Fibroblast of skin of right quadriceps (primary cell): Measurements from ENCODE around the gene DPEP2.
"Not testable (repeated sequence)": the region's sequence is repeated elsewhere in the genome, so short reads cannot be mapped to it uniquely, and the experiment has no call there.

ENCODE experiments used
- DNase-seq: peaks from one replicate; pipeline ENCODE4 v3.0.0-alpha.2; 2013

The DPEP2 gene

DNA sequence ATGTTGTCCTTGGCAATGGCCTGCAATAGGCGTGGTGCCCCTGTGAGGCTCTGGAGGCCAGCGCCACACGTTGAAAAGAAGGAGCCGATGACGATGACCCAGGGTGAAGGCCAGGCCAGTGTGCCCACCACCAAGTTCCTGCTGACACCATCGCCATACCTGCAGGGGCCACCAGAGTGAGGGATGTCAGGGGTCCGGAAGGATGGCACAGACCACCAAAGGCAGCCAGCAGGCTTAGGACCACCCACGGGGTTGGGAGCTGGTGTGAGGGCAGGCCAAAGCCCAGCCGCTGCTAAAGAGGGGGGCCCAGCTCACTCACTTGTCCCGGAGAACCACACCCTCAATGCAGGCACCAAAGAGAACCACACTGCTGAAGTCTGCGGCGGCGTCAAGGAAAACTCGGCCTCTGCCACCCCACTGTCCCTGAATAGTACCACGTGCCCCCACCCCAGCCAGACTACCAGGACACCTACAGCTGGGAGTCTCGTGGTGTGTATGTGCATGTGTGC, 48.9 kb downstream of the DPEP2 start:
- no peak for DNase-seq

DNA sequence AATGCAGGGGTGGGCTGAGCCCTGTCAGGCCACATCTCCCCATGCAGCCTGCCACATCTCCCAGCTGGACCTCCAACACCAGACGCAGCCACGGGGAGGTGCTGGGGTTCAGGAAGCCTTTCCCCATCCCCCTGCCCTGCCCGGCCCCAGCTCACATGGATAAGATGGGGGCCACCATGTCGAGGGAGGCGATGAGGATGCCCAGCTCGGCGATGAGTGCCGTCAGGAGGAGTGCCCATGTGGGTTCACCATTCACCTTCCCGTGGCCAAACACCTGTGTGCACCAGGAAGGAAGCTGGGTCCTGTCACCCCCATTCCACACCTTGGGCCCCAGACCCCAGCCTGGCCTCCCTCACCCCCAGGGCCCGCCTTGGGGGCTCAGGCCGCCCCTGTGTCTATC, 49.6 kb downstream of the DPEP2 start:
- no peak for DNase-seq

DNA sequence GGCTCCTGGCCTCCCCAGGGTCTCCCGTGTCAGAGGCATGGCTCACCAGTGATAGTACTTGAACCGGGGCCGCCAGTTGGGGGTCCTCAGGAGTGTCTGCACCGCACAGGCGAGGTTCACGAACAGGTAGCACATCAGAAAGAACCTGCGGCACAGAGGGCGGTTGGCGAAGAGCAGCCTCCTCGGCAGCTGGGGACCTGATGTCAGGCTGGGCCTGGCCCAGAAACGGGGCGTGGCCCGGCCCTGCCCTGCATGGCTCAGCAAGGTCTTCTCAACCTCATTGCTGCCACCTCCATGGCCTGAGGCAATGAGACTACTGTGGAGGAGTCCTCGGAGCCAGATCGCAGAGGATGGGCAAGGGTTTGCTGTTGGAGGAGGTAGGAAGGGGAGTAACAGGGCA, 51.3 kb downstream of the DPEP2 start:
- no peak for DNase-seq

- DNase-seq: no peak
Measured at GRCh38 chr16:67946966-67947558, 52.2 kb downstream of the DPEP2 start.

GRCh38 chr16:67946128-67946569, 53.1 kb downstream of the DPEP2 start:
- no peak for DNase-seq

- DNase-seq: no peak
Measured at GRCh38 chr16:67945392-67945933, 53.8 kb downstream of the DPEP2 start.

DNA sequence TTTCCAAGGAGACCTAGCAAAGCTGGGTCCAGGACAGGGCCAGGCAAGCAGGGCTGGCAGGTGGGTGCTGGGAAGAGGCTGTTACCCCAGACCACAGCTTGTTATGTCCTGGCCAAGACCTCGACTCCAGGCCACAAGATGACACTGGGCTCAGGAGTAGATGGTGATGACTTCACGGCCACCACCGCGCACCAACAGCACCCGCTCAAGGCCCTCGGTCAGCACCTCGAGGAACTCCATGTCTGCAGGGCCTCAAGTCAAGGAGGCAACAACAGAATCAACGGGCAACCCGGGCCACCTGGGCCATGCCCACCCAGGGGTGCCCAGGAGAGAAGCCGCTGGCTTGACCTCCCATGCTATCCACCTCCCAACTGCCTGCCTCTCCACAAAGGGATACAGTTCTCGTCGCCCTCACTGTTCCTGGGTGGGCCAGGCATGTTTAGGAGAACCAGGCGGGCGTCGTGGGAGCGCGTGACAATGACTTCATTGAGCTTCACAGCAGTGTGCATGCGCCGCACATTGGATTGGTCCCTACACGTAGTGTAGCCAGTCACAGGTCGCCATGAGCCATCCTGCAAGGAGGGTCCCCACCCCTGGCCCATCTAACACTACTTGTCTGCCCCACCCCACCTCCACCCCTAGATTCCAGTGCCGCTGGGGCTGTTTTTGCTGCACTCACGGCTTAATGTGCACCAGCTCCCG, 54.4 kb downstream of the DPEP2 start:
- no peak for DNase-seq

DNA sequence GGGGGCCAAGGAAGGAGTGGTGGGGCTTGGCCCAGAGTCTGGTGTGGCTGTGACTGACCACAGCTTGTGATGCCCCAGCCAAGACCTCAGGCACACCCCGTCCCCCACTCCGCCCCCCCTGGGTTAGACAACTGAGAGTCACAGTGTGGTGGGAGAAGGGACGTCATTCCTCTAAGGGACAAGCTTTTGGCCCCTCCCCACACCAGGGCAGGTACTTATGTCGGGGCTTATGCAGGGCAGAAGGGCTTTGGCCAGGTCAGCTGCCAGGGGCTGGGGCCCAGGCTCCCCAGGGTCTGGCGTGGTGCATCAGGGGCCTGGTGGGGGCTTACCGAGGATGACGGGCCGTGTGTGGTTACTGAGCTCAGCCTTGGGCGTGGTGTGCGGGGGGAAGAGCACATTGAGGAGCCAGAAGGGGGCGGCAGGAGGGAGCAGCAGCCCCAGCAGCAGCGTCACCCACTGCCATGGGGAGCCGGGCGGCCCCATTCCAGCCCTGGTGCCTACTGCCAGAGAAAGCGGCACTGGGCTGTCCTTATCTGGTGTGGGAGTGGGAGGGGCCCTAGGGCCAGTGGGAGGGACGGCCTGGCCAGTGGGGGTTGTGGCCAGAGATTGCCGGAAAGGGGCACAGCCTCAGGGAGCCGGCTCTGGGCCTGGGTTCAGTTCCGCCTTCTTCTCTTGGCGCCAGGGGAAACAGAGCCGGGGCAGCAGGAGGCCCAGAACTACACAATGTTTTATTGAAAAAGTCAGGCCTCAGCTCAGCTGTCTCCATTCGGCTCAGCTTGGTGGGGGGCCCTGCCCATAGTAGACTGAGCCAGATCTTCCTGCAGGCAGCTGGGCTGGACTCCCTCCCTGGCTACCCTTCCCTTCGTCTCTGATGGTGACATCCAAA, 55.4 kb downstream of the DPEP2 start, which contains the start of gene LCAT:
LCAT (minus strand) TSS at position 502 of the 886 bp plus-strand sequence; CDS start at position 483, 19 bp downstream.
- DNase-seq: no peak

- no peak for DNase-seq
Measured at GRCh38 chr16:67943256-67943618, 56.0 kb downstream of the DPEP2 start.

DNA sequence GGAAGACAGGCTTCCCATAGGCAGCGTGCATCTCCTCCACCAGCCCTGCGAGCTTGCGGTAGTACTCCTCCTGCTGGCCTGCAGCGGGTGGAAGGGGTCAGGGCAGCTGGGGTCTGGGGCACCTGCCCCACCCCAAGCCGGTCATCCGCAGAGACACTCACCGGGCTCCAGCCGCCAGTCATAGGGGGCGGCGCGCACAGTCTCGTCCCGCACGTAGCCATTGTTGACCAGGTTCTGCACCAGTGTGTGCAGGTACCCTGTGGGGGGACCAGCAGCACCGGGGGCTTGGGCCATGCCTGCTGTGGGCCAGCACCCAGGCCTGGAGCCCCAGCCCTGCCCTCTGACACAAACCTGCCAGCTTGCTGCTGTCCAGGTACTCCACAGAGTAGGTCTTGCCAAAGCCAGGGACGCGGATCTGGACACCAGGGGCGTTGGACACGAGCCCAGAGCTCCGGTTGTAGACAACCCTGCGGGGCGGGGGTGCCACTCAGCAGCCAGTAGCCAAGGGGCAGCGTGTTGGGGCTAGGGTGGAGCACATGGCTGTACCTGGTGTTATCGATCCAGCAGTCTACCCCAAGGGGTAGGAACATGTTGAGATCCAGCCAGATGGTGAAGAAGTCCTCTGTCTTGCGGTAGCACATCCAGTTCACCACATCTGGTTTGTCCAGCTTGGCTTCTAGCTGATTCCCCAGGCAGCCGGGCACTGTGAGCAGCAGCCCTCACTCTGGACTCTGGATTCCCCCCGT, 56.6 kb downstream of the DPEP2 start:
- no peak for DNase-seq

GRCh38 chr16:67942200-67942509, 57.1 kb downstream of the DPEP2 start:
- peak; percentile 14 for DNase-seq

DNA sequence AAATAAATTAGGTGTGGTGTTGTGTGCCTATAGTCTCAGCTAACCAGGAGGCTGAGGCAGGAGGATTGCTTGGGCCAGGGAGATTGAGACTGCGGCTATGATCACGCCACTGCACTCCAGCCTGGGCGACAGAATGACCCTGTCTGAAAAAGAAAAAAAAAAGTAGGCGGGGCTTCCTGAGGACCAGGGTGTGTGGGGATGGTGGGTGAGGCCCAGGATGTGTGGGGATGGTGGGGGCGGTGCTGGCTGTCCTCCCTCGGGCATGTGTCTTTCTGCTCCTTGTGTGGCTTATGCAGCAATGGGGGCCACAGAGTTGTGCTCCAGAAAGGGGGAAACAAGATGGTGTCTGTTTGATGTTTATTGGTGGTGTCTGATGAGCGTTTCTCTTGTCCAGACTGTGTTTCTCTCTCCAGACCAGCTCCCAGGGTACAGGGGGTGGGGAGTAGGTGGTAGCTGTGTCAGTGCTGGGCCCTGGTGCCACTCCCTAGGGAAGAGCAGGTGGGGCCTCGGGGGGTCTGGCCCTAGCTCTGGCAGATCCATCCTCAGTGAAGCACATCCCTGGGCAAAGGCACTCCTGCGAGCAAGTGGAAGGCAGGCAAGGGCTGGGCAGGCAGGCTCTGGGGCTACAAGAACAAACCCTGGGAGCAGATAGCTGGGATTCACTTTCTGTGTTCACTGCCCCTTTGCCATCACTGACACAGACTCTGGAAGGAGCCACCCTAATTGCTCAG, 57.6 kb downstream of the DPEP2 start:
- DNase-seq: no peak

DNA sequence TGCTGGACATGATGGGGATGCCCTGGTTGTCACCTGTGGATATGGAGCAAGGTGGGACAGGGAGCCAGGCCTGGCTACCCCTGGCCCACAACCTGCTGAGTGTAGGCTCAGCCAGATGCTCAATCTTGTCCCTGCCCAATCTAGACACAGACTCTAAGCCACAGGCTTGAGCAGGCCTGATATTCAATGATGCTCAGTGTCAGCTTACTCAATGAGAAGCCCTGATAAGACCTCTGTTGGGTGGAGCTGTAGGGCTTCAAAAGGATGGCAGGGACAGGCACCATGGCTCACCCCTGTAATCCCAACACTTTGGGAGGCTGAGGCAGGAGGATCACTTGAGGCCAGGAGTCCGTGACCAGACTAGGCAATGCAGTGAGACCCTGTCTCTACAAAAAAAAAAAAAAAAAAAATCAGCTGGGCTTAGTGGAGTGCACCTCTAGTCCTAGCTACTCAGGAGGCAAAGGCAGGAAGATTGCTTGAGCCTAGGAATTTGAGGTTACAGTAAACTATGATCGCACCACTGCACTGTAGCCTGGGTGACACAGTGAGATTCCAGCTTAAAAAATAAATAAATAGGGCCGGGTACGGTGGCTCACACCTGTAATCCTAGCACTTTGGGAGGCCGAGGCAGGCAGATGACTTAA, 58.7 kb downstream of the DPEP2 start:
- DNase-seq: no peak

- DNase-seq: no peak
Measured at GRCh38 chr16:67939507-67940445, 59.5 kb downstream of the DPEP2 start.

DNA sequence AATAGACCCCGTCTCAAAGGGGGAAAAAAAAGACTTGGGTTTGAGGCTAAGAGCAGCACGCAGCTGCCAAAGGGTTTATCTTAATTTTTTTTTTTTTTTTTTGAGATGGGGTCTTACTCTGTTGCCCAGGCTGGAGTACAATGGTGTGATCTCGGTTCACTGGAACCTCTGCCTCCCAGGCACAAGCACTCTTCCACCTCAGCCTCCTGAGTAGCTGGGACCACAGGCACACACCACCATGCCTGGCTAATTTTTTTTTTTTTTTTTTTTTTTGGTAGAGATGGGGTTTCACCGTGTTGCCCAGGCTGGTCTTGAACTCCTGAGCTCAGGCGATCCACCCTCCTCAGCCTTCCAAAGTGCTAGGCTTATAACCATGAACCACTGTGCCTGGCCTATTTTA, 61.6 kb downstream of the DPEP2 start:
- DNase-seq: not testable (repeated sequence)
